Endothelial cell (in vitro differentiated cells): ENCODE data around the gene GRAMD4. TPM values are rescaled to one million over a fixed set of nuclear protein-coding genes. Genes with fewer than 3 reads are reported as not detected.

ENCODE experiments used
- DNase-seq: peaks from one replicate; pipeline ENCODE4 v3.0.0; 2021; ENCODE audit warnings: low spot score
- H3K27ac Mint-ChIP-seq: one replicate; pipeline ENCODE4 v1.8.0; 2021; ENCODE audit warnings: mixed read lengths, inconsistent platforms; ENCODE audit not compliant: unreplicated experiment
- H3K27me3 Mint-ChIP-seq: one replicate; pipeline ENCODE4 v1.8.0; 2021; ENCODE audit warnings: mild to moderate bottlenecking, moderate library complexity, mixed read lengths, inconsistent platforms; ENCODE audit not compliant: unreplicated experiment
- H3K36me3 Mint-ChIP-seq: one replicate; pipeline ENCODE4 v1.8.0; 2021; ENCODE audit warnings: mild to moderate bottlenecking, low read depth, mixed read lengths, inconsistent platforms; ENCODE audit not compliant: unreplicated experiment
- H3K4me1 Mint-ChIP-seq: one replicate; pipeline ENCODE4 v1.8.0; 2021; ENCODE audit warnings: mild to moderate bottlenecking, mixed read lengths, inconsistent platforms; ENCODE audit not compliant: unreplicated experiment
- H3K4me3 Mint-ChIP-seq: one replicate; pipeline ENCODE4 v1.8.0; 2021; ENCODE audit warnings: mild to moderate bottlenecking, mixed read lengths, inconsistent platforms; ENCODE audit not compliant: unreplicated experiment
- H3K9me3 Mint-ChIP-seq: one replicate; pipeline ENCODE4 v1.8.0; 2021; ENCODE audit warnings: mixed read lengths, inconsistent platforms; ENCODE audit not compliant: unreplicated experiment
- total RNA-seq: library from RNA; stranded (reverse); fragmentation: NEBNext Ultra II Directional; extraction: Animal tissue kit (Norgen Biotek cat#: 25700); gene quantifications from one replicate; pipeline ENCODE4 v1.2.1, GENCODE V29; 2021; ENCODE audit not compliant: unreplicated experiment
- TF ChIP-seq, protein P1 (sequence below): fragments of 200-600 bp; sonication (generic); IDR thresholded peaks from one replicate; pipeline ENCODE4 v1.5.0; 2021; ENCODE audit warnings: antibody characterized with exemption; ENCODE audit not compliant: unreplicated experiment

GRAMD4 gene
- total RNA-seq, 1 donor from 2014 or later, result 42.7 TPM

DNA sequence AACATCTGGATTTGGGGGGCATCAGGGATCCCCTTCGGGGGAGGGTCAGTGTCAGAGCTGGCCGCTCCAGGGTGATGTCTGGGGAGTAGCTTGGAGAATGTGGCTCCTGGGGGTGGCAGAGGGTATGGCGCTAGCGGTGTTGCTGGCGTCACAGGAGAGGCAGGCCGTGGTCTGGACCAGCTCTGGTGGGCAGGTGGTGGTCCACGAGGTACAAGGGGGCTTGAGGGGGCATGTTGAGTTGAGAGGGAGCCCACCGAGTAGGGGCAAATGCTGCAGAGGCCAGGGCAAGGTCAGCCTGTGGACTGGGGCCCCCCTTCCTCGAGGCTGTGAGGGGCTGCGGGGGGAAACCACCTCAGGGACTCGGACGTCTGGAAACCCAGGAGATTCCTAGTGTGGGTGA, 8.6 kb downstream of the GRAMD4 start:
- H3K4me3 Mint-ChIP-seq, result no peak overlapping the region
- H3K4me1 Mint-ChIP-seq, result peaks cover 2% of the 10 kb centered on the region
- peaks cover 4% of the 10 kb centered on the region for H3K27me3 Mint-ChIP-seq
- TF ChIP-seq, protein P1, sequence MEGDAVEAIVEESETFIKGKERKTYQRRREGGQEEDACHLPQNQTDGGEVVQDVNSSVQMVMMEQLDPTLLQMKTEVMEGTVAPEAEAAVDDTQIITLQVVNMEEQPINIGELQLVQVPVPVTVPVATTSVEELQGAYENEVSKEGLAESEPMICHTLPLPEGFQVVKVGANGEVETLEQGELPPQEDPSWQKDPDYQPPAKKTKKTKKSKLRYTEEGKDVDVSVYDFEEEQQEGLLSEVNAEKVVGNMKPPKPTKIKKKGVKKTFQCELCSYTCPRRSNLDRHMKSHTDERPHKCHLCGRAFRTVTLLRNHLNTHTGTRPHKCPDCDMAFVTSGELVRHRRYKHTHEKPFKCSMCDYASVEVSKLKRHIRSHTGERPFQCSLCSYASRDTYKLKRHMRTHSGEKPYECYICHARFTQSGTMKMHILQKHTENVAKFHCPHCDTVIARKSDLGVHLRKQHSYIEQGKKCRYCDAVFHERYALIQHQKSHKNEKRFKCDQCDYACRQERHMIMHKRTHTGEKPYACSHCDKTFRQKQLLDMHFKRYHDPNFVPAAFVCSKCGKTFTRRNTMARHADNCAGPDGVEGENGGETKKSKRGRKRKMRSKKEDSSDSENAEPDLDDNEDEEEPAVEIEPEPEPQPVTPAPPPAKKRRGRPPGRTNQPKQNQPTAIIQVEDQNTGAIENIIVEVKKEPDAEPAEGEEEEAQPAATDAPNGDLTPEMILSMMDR, result no peak
- no peaks in the 10 kb centered on the region for H3K9me3 Mint-ChIP-seq
- H3K36me3 Mint-ChIP-seq, result no peaks in the 10 kb centered on the region
- no peak for DNase-seq
- no peak overlapping the region for H3K27ac Mint-ChIP-seq

DNA sequence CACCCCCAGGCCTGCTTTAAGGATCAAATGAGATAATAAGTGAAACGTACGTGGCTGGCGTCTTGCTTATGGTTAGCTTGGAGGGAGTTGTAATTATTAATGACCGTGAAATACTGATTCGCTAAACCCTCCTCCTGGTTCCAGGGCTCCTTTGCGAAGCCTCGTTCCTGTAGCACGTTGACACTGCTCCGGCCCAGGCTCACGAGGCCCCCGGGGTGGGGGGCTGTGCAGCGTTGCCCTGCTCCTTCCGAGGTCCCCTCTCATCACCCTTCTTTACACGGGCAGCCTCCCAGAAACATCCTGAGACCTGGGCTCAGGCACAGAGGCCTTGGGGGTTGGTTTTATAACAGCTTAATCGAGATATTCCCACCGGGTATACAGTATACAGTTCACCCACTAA, 9.1 kb downstream of the GRAMD4 start:
- no peak for DNase-seq
- peaks cover 4% of the 10 kb centered on the region for H3K27me3 Mint-ChIP-seq
- H3K9me3 Mint-ChIP-seq, result no peaks in the 10 kb centered on the region

DNA sequence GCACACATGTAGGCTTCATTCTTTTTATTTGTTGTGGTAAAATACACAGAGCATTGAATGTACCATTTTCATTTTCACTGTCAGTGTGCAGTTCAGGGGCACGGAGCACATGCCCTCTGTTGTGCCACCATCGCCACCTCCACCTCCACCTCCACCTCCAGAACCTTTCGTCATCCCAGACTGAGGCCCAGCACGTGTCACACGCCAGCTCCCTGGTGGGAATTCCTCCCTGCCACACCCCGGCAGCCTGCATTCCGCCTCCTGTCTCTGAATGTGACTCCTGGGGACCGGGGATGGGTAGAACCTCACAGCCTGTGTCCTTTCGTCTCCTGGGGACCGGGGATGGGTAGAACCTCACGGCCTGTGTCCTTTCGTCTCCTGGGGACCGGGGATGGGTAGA, 10.9 kb downstream of the GRAMD4 start:
- peaks cover 4% of the 10 kb centered on the region for H3K4me1 Mint-ChIP-seq
- no peaks in the 10 kb centered on the region for H3K9me3 Mint-ChIP-seq
- TF ChIP-seq, protein P1, result no peak
- no peak for DNase-seq
- no peak overlapping the region for H3K27ac Mint-ChIP-seq
- no peak overlapping the region for H3K4me3 Mint-ChIP-seq
- H3K36me3 Mint-ChIP-seq, result no peaks in the 10 kb centered on the region
- H3K27me3 Mint-ChIP-seq, result peaks cover 4% of the 10 kb centered on the region

More for the DNA sequence above, 9.1 kb downstream of the GRAMD4 start:
- Mint-ChIP-seq H3K27ac (no peak overlapping the region), H3K4me1 (peaks cover 3% of the 10 kb centered on the region), H3K36me3 (no peaks in the 10 kb centered on the region), H3K4me3 (no peak overlapping the region)
- TF ChIP-seq, protein P1, result no peak

DNA sequence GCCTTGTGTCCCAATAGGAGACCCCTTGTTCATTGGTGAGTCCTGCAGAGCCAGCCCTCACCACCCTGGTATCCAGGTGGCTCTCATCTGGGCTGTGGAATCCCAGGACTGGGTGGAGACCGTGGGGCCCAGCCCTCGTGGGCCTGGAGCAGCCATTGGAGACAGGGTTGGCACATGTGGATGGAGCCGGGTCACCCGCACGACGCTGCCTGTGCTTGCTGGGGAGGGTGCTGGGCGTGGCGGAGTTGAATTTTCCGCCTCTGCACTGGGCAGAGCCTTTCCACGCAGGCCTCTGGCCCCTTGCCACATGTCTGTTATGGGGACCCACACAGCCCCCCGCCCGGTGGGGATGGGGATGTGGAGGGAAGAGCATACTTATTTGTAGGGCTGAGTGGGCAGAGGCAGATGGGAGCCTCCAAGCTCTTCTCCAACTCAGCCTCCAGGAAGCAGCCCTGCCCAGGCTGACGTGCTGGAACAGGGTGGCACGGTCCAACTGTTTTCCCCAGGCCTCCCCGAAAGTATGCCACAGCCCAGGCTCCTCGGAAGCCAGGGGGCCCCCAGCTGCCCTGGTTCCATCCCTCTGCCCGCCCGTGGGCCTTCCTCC, 12.6 kb downstream of the GRAMD4 start:
- TF ChIP-seq, protein P1, result no peak

DNA sequence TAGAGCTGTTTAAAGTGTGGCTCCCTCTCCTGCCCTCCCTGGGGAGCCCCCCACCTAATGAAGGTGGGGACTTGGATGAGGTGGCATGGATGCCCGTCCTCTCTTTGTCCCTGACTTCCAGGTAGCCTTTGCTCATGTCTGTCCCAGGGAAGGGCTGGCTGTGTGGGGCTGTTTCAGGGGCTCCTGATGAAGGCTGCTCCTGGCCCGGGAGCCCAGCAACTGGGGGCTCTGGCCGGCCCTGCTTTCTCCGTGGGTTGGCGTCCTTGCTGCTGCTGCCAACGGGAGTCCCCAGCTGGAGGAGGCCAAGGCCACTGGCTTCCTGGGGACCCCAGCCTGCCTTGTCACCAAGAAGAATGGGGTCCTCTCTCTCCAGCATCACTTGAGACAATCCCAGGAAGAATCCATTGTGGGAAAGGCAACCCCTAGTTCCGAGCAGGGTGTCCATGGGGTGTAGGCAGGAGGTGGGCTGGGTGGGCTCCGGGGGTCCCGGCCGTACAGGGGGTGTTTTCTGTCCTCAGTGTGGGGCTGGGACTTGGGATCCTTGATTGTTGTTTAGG, 13.2 kb downstream of the GRAMD4 start:
- peaks cover 4% of the 10 kb centered on the region for H3K27me3 Mint-ChIP-seq
- TF ChIP-seq, protein P1, result no peak
- H3K4me1 Mint-ChIP-seq, result peaks cover 4% of the 10 kb centered on the region
- no peak overlapping the region for H3K4me3 Mint-ChIP-seq
- H3K27ac Mint-ChIP-seq, result no peak overlapping the region
- no peak for DNase-seq
- no peaks in the 10 kb centered on the region for H3K36me3 Mint-ChIP-seq
- H3K9me3 Mint-ChIP-seq, result no peaks in the 10 kb centered on the region

More for the DNA sequence above, 12.6 kb downstream of the GRAMD4 start:
- Mint-ChIP-seq H3K9me3 (no peaks in the 10 kb centered on the region), H3K27me3 (peaks cover 4% of the 10 kb centered on the region), H3K4me3 (no peak overlapping the region), H3K27ac (no peak overlapping the region), H3K36me3 (no peaks in the 10 kb centered on the region), H3K4me1 (peaks cover 4% of the 10 kb centered on the region)
- no peak for DNase-seq
